Vagina (tissue), 2 donors: ENCODE results near the gene IQGAP2.

Experiments used
- POLR2A ChIP-seq, 2 donors: fragments of 450-650 bp; IDR thresholded peaks; one replicate each; pipeline ENCODE4 v1.6.1; 2017; ENCODE audit warnings: antibody characterized with exemption in 2 of 2, mild to moderate bottlenecking in 2 of 2, moderate library complexity in 2 of 2
- TF ChIP-seq, protein P1 (sequence below), 3 experiments: fragments of 450-650 bp in 2 of 3; fragments of 200-600 bp in 1 of 3; sonication (generic) in 1 of 3; IDR thresholded peaks; one replicate each; pipeline ENCODE4 v1.5.1; 2017 to 2019; ENCODE audit warnings: antibody characterized with exemption in 3 of 3, mild to moderate bottlenecking in 2 of 3, moderate library complexity in 2 of 3

DNA sequence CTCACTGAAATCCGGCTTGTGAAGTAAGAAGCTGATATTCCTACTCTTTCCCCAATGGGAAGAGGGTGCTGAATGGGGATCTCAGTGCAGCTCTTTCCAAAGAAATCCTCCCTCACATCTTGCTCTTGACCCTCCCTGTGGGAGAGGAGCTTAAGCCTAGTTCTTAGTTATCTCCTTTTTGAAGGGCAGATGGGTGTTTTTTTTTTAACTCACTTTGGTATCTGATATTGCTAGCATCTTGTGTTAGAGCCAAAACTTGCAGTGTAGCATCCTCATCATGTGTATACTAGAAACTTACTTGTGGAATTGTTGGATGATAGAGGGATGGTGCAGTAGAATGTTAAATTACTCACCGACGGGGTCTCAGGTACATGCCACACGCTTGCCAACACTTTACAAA lies 129.9 kb downstream of the IQGAP2 start:
- no peak for TF ChIP-seq POLR2A (IDR thresholded peaks at IDR 0.05)
- TF ChIP-seq, protein P1, sequence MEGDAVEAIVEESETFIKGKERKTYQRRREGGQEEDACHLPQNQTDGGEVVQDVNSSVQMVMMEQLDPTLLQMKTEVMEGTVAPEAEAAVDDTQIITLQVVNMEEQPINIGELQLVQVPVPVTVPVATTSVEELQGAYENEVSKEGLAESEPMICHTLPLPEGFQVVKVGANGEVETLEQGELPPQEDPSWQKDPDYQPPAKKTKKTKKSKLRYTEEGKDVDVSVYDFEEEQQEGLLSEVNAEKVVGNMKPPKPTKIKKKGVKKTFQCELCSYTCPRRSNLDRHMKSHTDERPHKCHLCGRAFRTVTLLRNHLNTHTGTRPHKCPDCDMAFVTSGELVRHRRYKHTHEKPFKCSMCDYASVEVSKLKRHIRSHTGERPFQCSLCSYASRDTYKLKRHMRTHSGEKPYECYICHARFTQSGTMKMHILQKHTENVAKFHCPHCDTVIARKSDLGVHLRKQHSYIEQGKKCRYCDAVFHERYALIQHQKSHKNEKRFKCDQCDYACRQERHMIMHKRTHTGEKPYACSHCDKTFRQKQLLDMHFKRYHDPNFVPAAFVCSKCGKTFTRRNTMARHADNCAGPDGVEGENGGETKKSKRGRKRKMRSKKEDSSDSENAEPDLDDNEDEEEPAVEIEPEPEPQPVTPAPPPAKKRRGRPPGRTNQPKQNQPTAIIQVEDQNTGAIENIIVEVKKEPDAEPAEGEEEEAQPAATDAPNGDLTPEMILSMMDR (IDR thresholded peaks at IDR 0.05) = no peak
